Measurements from ENCODE around the gene EXD1. TPM values are rescaled to one million over a fixed set of nuclear protein-coding genes. Genes with fewer than 3 reads are reported as not detected.

EXD1 gene
- total RNA-seq = not detected in 2 replicates

GRCh38 chr15:41230650-41231421 is at the start of gene EXD1, which contains the start of gene CHP1:
Gene EXD1, minus strand, starts transcription at chr15:41230757. Its CDS starts 4,182 bp downstream, at chr15:41226575.
Gene CHP1, plus strand, starts transcription at chr15:41231268. Its CDS starts 115 bp downstream, at chr15:41231383.

Other genes with a start within 250 kb of the EXD1 start
- gene INO80, start 114.5 kb downstream of the EXD1 start, total RNA-seq = 20.0 and 25.4 TPM in 2 replicates
- gene CHP1, start 511 bp upstream of the EXD1 start, total RNA-seq = 127 and 187 TPM in 2 replicates
- gene OIP5, start 101.8 kb upstream of the EXD1 start, total RNA-seq = 1.7 and 8.9 TPM in 2 replicates
- 40.2 and 53.8 TPM in 2 replicates for gene NUSAP1, start 102.1 kb upstream of the EXD1 start, total RNA-seq
- 26.8 and 41.3 TPM in 2 replicates for gene NDUFAF1, start 171.7 kb upstream of the EXD1 start, total RNA-seq
- gene RTF1, start 186.3 kb upstream of the EXD1 start, total RNA-seq = 15.6 and 25.2 TPM in 2 replicates